ENCODE results near the gene FOXP1.

FOXP1 gene

DNA sequence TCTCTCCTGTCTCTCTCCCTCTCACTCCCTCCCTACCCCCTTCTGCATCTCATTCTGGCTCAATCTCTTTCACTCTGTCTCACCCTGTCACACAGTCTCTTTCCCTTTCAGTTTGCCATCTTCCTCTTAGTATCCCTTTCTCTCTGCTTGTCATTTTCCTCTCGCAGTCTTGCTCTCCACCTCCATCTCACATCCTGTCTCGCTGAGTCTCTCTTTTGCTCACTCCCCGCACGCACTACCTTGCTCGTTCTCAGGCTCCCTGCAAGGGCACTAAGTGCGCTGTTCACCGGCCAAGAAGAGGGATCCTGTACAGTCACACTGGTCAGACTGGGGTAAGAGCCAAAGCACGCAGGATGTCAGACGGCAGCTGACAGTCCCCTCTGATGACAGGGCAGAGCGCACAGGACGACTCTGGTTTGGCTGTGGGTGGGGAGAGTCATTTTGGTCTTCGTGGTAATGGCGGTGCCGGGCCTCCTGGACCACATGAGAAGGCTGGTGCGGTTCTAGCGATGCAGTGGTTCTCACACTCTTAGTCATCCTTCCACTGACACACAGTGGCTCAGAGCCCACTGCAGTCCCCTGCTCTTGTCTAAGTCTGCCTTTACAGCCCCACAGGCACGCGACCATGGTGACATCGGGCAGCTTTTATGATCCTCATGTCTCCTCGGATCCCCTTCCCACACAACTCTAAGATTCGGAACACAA lies 356.8 kb downstream of the FOXP1 start:
- in situ Hi-C loops (cut with MboI; ENCODE audit: low sequenced_read_pairs): no loop called here

GRCh38 chr3:71225951-71226564 lies 357.5 kb downstream of the FOXP1 start:
- in situ Hi-C loops (cut with MboI; ENCODE audit: low sequenced_read_pairs): no loop called here

DNA sequence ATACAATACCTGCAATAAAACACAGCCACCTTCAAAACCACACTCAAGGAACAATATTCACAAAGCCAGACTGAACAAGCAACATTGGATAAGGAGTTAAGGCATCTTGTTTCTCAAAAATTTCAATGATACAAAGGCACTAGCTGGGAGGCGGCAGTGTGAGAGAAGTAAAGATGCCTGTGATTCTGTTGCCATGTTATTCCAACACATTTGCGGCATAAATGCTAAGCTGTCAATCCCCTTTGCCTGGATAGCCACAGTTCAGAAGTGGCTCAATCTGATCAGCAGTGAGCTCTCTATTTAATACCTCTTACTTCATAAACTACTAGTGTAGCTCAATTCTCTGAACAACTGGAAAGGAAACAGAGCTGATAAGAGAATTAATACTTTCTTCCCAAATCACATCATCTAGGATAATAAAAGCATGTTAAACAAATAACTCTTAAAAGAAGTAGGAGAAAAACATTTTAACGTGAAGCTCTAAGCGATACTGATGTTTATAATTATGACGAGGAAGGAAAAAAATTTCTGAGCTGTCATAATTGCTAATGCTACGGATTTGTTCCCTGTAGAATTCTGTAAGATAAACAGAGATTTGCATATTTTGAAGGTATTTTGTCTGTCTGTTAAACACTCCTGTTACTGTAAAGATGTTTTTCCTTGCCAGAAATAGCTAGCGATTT lies 358.4 kb downstream of the FOXP1 start:
- in situ Hi-C loops (cut with MboI; ENCODE audit: low sequenced_read_pairs): no loop called here

GRCh38 chr3:71219744-71220638 lies 363.5 kb downstream of the FOXP1 start:
- in situ Hi-C loops (cut with MboI; ENCODE audit: low sequenced_read_pairs): no loop called here

DNA sequence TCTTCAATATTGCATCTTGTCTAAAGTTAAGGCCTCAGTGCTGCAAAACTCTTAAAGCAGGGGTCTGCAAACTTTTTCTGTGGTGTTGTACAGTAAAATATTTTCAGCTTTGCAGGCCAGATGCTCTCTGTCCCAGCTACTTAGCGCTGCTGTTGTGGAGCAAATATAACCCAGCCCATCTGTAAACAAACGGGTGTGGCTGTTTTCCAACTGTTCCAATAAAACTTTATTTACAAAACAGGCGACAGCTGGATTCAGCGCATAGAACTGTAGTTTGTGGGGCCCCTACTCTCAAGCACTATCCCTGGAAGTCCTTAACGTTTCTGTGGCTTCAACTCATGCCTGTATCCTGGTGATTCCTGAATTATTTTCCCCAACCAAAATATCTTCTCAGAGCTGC lies 365.0 kb downstream of the FOXP1 start:
- in situ Hi-C loops (cut with MboI; ENCODE audit: low sequenced_read_pairs): no loop called here

GRCh38 chr3:71217640-71218222 lies 365.8 kb downstream of the FOXP1 start:
- in situ Hi-C loops (cut with MboI; ENCODE audit: low sequenced_read_pairs): no loop called here

DNA sequence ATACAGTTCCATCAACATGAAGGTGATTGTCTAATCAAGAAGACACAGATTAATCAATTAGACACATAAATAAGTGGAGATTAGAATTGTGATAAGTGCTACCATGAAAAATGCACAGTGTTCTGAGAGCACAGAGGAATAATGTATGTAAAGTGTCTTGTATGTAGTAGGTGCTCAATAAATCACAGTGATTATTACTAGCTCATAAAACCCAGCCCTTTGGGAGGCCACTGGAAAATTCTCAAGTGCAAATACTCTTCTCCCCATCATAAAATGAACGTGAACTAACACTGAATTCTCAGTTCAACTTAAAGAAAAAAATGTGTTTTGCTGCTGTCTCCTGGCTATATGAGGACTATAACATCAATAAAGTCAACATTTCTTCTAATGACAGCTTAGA lies 368.2 kb downstream of the FOXP1 start:
- in situ Hi-C loops (cut with MboI; ENCODE audit: low sequenced_read_pairs): no loop called here

DNA sequence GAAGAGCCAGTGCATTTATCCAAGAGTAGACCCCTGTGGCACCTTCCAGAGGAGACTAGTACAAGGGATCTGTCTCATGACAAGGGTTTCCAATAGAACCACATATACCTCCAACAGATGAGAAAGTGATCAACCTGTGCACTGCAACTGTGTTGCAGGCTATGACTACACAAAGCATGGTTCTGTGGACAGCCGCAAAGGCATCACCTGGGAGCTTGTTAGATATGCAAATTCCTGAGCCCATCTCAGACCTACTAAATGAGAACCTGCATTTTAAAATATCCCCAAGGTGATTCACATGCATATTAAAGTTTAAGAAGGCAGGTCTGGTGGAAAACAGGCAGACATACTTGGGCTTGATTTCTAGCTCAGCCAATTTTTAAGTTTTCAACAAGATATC lies 368.7 kb downstream of the FOXP1 start:
- in situ Hi-C loops (cut with MboI; ENCODE audit: low sequenced_read_pairs): no loop called here

DNA sequence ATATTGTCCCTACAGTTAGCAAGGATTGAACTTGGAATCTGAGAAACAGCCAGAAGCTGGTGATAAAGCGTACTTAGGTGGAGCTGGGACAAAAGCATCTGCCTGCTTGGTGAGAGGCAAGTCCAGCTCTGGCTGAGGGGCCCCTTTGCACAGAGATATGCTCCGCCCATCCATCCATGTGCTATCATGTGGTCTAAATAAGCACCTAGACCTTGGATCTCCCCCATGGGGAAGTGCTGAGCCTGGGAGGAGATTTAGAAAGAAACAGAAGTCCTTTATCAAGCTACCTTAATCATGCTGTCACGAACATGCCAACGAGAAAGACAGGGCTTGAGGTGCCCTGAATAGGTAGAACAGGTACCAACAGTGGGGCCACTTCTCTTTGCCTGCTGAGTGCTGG lies 369.5 kb downstream of the FOXP1 start:
- in situ Hi-C loops (cut with MboI; ENCODE audit: low sequenced_read_pairs): no loop called here

DNA sequence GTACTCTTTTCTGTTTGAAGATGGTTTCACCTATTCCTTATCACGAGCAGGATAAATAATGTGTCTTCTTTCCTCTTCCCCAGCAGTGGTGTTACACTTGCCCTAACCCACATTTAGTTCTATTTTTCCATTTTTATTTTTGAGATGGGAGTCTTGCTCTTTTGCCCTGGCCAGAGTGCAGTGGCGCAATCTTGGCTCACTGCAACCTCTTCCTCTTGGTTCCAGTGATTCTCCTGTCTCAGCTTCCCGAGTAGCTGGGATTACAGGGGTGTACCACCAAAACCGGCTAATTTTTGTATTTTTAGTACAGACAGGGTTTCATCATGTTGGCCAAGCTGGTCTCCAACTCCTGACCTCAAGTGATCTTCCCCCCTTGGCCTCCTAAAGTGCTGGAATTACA lies 372.4 kb downstream of the FOXP1 start:
- in situ Hi-C loops (cut with MboI; ENCODE audit: low sequenced_read_pairs): no loop called here

DNA sequence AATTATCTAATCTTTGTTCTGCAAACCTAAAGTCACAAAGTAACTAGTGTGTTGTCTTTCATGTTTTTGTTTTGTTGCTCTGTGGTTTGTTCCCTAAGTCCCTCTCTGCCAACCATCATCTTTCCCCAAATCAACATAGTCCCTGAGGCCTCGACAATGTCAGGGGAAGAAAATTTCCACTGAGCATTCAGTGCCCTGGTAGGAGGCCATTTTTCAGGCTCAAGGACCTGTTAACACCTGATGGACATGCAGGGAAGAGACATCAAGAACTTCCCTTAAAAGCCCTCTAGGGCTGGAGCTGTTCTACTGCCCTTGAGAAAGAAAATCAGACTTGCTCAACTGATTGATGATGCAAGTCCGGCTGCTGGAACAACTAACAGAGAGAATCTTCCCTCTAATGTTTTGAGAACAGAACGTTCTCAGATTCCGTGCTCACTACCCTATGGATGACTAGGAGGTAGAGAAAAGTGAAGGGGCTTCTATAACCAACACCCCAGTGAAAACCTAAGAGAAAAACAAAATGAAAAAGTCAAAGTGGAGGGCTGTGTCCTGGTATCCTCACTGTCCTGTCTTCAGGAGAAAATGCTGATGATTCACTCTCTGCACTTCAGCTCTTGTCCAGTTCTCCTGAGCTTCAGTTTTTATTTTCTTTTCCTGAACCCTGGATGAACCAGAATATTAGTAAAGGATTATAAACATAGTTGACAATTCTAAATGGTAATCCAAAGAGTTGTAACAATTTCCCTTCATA lies 373.1 kb downstream of the FOXP1 start:
- in situ Hi-C loops (cut with MboI; ENCODE audit: low sequenced_read_pairs): no loop called here

DNA sequence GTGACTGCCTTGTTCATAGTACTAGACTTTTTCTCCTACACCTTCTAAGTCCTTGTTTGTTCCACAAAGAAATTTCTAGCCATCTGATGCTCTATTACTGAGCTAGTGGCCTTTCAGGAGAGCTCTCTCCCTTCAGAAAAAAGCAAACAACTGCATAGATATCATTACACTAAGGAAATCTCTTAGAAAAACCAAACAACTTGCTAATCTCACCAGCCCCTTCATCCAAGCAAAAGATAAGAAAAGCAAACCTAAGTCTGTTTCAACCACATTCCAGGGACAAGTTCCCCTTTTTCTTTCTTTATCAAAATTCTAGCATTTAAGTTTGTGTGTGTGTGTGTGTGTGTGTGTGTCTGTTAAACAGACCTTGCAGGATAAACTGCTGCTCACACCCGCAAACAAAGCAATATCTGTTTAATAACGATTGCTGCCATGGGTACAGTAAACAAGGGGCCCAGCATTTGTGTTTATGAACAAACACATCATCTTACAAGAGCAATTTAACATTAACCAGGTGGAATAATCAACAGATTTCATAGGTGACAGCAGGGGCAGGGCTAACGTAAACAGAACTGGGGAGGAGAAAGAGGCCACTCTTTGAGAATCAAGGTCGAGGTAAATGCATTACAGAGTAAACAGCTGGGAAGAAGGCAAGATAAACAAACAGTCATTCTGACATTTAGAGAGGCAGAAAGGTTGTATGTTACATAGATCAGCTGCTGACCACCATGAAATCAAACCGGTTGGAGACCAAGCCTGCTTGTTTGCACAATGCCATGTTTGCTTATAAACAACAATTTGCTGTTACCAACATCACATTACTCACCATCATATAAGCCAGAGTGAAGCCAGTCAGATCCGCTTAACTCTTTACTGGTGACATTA lies 375.1 kb downstream of the FOXP1 start:
- in situ Hi-C loops (cut with MboI; ENCODE audit: low sequenced_read_pairs): no loop called here

DNA sequence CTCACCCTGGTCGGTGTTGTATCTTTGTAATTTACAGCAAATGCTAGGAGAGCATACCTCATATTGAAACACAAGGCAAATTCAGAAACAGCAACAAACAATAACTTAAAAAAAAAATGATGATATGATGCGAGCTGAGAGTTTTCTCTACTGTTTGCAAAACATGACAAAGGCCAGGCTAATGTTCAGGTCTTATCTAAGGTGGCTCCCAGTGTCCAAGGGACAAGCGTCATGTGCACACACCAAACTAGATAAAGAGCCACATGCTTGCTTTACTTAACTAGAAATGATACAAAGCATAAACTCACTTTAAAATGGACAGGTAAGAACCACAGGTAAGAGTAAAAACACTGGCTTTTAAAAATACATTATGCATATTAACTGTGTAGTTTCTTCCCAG lies 375.9 kb downstream of the FOXP1 start:
- in situ Hi-C loops (cut with MboI; ENCODE audit: low sequenced_read_pairs): no loop called here

DNA sequence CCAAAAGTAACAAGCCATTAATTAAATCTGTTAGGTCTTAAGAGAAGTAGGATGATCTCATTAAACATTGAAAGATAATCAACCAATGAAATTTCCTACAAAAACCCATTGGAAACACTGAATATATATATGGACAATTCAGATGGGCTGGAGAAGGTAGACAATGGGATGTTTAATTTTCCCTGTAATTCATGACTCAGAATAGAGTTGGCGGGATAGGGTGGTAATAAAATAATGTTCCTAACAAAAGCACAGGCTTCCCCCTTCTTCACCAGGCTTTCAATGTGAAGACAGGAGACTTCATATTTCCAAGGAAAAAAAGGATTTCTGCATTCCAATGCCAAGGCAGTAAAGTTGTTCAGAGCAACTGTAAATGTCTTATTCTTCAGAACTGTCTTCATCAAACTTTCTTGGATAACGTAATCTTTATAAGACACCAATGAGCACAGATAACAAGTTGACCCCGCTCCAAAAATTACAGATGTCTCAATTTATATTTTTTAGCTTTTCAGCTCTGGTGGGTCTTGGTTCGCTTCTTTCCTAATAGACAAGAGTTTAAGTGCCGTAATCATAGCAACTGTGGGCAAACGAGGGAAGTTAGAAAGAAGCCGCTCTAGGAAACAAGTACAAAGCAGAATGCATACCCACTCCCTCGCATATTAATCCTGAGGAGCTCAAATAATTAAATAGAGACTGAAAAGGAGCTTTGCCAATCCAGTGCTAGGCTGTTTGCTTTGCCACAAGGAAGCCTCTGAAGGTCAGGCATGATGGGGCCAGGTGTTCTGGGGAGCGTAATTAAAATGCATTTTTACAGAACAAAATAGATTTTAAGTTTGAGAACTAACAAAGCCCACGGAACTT lies 377.0 kb downstream of the FOXP1 start:
- in situ Hi-C loops (cut with MboI; ENCODE audit: low sequenced_read_pairs): no loop called here

DNA sequence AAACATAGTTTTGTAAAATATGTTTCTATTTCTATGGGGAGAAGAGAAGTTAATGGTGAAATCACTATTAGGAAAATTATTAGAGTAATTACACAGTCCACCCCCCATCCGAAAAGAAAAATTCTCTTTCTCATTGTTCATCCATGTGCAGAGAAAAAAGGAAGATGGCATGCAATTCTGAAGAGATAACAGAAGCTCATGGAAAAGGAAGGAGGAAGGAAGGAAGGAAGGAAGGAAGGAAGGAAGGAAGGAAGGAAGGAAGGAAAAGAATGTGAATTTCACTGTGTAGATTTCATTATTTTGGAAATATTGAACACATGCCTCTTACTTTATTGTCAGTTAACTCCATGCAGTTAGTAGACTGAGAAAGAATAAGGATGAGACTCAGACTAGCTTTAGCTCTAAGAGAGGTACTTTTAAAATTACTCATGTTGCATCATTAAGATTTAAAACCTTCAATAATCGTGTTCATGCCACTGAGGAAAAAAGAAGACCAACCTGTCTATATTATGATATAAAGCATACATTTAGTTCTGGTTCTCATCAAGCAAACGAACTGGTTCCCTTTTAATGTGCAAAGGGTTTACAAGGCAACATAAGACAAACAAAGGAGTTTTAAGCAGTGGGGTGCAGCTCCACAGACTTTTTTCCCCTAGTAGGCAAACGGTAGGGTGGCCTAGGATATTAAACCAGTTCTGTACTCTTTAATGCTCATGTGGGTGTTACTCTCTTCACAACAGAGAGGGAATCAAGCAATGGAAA lies 379.6 kb downstream of the FOXP1 start:
- in situ Hi-C loops (cut with MboI; ENCODE audit: low sequenced_read_pairs): no loop called here

- in situ Hi-C loops (cut with MboI; ENCODE audit: low sequenced_read_pairs): no loop called here
Measured at GRCh38 chr3:71202848-71203533, 380.5 kb downstream of the FOXP1 start.

DNA sequence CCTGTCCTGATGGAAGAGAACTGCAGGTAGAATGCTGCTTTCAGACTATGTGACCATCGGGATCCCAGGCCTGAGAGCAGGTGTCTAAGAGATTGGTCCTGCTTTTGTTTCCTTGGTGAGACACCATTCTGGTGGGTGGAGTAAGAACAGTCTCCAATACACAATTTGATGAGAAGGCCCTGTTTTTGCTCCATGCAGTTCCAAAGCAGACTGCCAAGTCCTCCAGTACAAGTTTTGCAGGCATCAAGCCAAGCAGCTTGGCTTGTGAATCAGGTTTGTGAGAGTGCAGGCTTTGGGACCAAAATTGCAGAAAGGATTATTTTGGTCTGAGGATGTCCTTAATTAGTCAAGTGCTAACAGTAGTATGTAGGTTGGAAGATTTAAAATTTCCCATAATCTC lies 381.6 kb downstream of the FOXP1 start:
- in situ Hi-C loops (cut with MboI; ENCODE audit: low sequenced_read_pairs): no loop called here
